ENCODE measurements around the gene DDX47.
"Not testable (repeated sequence)": the region's sequence is repeated elsewhere in the genome, so short reads cannot be mapped to it uniquely, and the experiment has no call there.

The DDX47 gene

DNA sequence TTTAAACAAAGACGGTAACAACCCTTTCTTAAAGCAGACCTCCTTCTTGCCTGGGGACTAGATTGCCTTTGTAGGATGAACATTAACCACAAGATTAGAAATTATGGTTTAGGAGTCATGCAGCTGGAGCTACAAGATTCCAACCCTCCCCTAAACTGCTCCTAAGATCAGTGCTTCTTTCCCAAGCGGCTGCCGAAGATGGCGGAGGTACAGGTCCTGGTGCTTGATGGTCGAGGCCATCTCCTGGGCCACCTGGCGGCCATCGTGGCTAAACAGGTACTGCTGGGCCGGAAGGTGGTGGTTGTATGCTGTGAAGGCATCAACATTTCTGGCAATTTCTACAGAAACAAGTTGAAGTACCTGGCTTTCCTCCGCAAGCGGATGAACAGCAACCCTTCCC lies 62.2 kb downstream of the DDX47 start:
- DNase-seq = not testable (repeated sequence)

DNA sequence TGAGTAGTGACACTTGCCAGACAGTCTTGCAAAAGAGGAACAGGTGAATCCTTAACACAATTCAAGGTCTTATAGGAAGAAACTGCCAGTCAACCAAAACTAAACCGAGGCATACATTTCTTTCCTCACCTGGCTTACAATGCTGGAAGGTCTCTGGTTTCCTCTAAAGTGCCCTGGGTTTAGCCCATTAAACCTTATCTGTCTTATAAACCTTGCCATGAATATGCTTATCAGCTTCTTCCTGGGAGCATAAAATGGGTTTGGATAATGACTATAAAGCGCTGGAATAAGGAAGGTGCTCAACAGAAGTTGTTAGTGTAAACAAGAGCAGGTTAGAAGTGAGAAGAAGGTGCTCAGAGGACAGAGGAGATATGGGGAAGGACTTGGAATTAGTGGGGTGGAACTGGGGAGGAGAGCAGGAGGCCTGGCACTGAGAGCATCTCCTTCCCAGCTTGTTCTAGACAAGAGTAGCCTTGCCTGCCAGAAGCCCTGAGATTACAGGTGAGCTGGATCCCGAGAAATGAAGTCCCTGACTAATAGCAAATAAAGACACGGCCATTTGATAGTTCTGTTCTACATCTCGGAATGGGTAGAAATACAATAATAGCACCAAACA lies 64.1 kb downstream of the DDX47 start:
- no peak for DNase-seq

DNA sequence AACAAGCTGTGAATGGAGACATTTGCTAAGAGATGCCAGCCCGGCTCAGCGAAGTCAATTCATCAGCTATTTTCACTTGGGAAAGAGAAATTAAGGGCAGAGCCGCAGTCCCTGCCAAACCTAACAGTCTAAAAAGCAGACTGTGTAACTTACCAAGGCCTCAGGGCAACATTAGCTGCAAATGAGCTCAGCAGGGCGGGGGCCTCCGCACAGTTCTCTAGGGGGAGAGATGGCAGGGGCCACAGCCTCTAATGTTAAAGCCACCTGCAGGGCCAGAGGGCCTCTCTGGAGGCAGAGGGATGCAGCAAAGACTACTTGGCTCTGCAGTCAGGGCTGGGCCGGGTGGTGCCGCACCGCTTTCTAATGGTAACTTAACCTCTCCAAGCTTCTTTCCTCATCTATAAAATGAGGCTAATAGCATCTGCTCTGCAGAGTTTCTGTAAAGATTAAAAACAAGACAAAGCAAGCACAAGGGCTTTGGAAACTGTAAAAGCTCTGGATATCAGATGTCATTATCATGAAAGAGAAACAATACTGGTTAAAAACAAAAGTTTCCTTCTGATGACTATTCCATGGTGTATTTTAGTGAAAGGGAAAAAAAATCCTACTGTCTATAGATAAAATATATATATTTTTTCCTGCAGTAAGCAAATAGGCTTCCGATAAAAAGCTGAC lies 64.8 kb downstream of the DDX47 start:
- no peak for DNase-seq
